ENCODE data around the gene HSPA12B. TPM values are rescaled to one million over a fixed set of nuclear protein-coding genes. Genes with fewer than 3 reads are reported as not detected.
"Not testable (repeated sequence)": the region's sequence is repeated elsewhere in the genome, so short reads cannot be mapped to it uniquely, and the experiment has no call there.

The HSPA12B gene
- total RNA-seq, 1 experiment from 2014 or later: not detected

- Histone ChIP-seq H3K9me2 (replicated peaks; ENCODE audit: insufficient read depth, low read length) (no peaks in the 10 kb centered on the region), H3K4me3 (ENCODE audit: low read length) (peak overlapping the region; percentile 73), H3K4me1 (ENCODE audit: low read length) (peaks cover 23% of the 10 kb centered on the region), H3K27ac (ENCODE audit: low read length) (no peak overlapping the region), H3K4me2 (ENCODE audit: low read depth, low read length, poor library complexity, severe bottlenecking) (peak overlapping the region; percentile 82), H2AFZ (ENCODE audit: low read length) (no peak overlapping the region), H4K20me1 (ENCODE audit: insufficient read depth, low read depth, low read length) (peaks cover 10% of the 10 kb centered on the region; the same call in 1 of the 2 replicates), H3K36me3 (ENCODE audit: insufficient read depth, low read length) (no peaks in the 10 kb centered on the region), H3K9me3 (ENCODE audit: low read length) (no peaks in the 10 kb centered on the region), H3K9ac (ENCODE audit: low read length) (peak overlapping the region; percentile 77), H3K79me2 (ENCODE audit: low read length) (peaks cover 16% of the 10 kb centered on the region), H3K27me3 (ENCODE audit: low read length) (no peaks in the 10 kb centered on the region)
- DNase-seq: no peak
Measured at GRCh38 chr20:3786126-3786484, 53.6 kb downstream of the HSPA12B start.

- Histone ChIP-seq H3K27me3 (ENCODE audit: low read length) (no peaks in the 10 kb centered on the region), H3K9ac (ENCODE audit: low read length) (peak within 1 kb of the TSS; percentile 77), H3K4me1 (ENCODE audit: low read length) (peaks cover 22% of the 10 kb centered on the region), H3K79me2 (ENCODE audit: low read length) (peaks cover 16% of the 10 kb centered on the region), H4K20me1 (ENCODE audit: insufficient read depth, low read depth, low read length) (peaks cover 10% of the 10 kb centered on the region; the same call in 1 of the 2 replicates), H3K27ac (ENCODE audit: low read length) (no peak within 1 kb of the TSS), H3K4me3 (ENCODE audit: low read length) (peak within 1 kb of the TSS; percentile 73), H3K36me3 (ENCODE audit: insufficient read depth, low read length) (no peaks in the 10 kb centered on the region), H3K9me2 (replicated peaks; ENCODE audit: insufficient read depth, low read length) (no peaks in the 10 kb centered on the region), H3K4me2 (ENCODE audit: low read depth, low read length, poor library complexity, severe bottlenecking) (peak within 1 kb of the TSS; percentile 89), H2AFZ (ENCODE audit: low read length) (peak within 1 kb of the TSS; percentile 69; the same call in 1 of the 2 replicates), H3K9me3 (ENCODE audit: low read length) (no peaks in the 10 kb centered on the region)
- DNase-seq: peak; percentile 95
Measured at GRCh38 chr20:3786665-3787323, 54.3 kb downstream of the HSPA12B start, which contains the start of gene CENPB. Gene CENPB, minus strand, starts transcription at chr20:3786740. Its CDS starts 257 bp downstream, at chr20:3786483.

- H3K9me3 ChIP-seq (ENCODE audit: low read length): no peaks in the 10 kb centered on the region
- peaks cover 22% of the 10 kb centered on the region for H3K4me1 ChIP-seq (ENCODE audit: low read length)
- peak overlapping the region; percentile 69; the same call in 1 of the 2 replicates for H2AFZ ChIP-seq (ENCODE audit: low read length)
- peak overlapping the region; percentile 89 for H3K4me2 ChIP-seq (ENCODE audit: low read depth, low read length, poor library complexity, severe bottlenecking)
- H3K27me3 ChIP-seq (ENCODE audit: low read length): no peaks in the 10 kb centered on the region
- H3K9me2 ChIP-seq (replicated peaks; ENCODE audit: insufficient read depth, low read length): no peaks in the 10 kb centered on the region
- H3K36me3 ChIP-seq (ENCODE audit: insufficient read depth, low read length): no peaks in the 10 kb centered on the region
- H3K9ac ChIP-seq (ENCODE audit: low read length): peak overlapping the region; percentile 66
- no peak for DNase-seq
- no peak overlapping the region for H3K27ac ChIP-seq (ENCODE audit: low read length)
- H3K79me2 ChIP-seq (ENCODE audit: low read length): peaks cover 16% of the 10 kb centered on the region
- peaks cover 10% of the 10 kb centered on the region; the same call in 1 of the 2 replicates for H4K20me1 ChIP-seq (ENCODE audit: insufficient read depth, low read depth, low read length)
- peak overlapping the region; percentile 65 for H3K4me3 ChIP-seq (ENCODE audit: low read length)
Measured at GRCh38 chr20:3787324-3788014, 55.0 kb downstream of the HSPA12B start.

- DNase-seq: peak; percentile 70
Measured at GRCh38 chr20:3788685-3789155, 56.2 kb downstream of the HSPA12B start.

GRCh38 chr20:3789201-3789600 is 56.7 kb downstream of the HSPA12B start:
- not testable (repeated sequence) for H3K9me3 ChIP-seq (ENCODE audit: low read length); H2AFZ ChIP-seq (ENCODE audit: low read length); H3K4me2 ChIP-seq (ENCODE audit: low read depth, low read length, poor library complexity, severe bottlenecking); H3K9me2 ChIP-seq (replicated peaks; ENCODE audit: insufficient read depth, low read length); H3K36me3 ChIP-seq (ENCODE audit: insufficient read depth, low read length); H3K27ac ChIP-seq (ENCODE audit: low read length); H3K27me3 ChIP-seq (ENCODE audit: low read length); H3K4me3 ChIP-seq (ENCODE audit: low read length); H3K9ac ChIP-seq (ENCODE audit: low read length); DNase-seq
- H3K79me2 ChIP-seq (ENCODE audit: low read length): peaks cover 16% of the 10 kb centered on the region
- H4K20me1 ChIP-seq (ENCODE audit: insufficient read depth, low read depth, low read length): peaks cover 10% of the 10 kb centered on the region; the same call in 1 of the 2 replicates
- H3K4me1 ChIP-seq (ENCODE audit: low read length): peaks cover 22% of the 10 kb centered on the region

More at GRCh38 chr20:3788685-3789155, 56.2 kb downstream of the HSPA12B start:
- Histone ChIP-seq H3K27ac (ENCODE audit: low read length) (no peak overlapping the region), H3K27me3 (ENCODE audit: low read length) (no peaks in the 10 kb centered on the region), H3K9me3 (ENCODE audit: low read length) (no peaks in the 10 kb centered on the region), H3K79me2 (ENCODE audit: low read length) (peaks cover 16% of the 10 kb centered on the region), H3K4me3 (ENCODE audit: low read length) (no peak overlapping the region), H4K20me1 (ENCODE audit: insufficient read depth, low read depth, low read length) (peaks cover 10% of the 10 kb centered on the region; the same call in 1 of the 2 replicates), H3K4me2 (ENCODE audit: low read depth, low read length, poor library complexity, severe bottlenecking) (no peak overlapping the region), H3K9me2 (replicated peaks; ENCODE audit: insufficient read depth, low read length) (no peaks in the 10 kb centered on the region), H2AFZ (ENCODE audit: low read length) (no peak overlapping the region), H3K4me1 (ENCODE audit: low read length) (peaks cover 22% of the 10 kb centered on the region), H3K9ac (ENCODE audit: low read length) (no peak overlapping the region), H3K36me3 (ENCODE audit: insufficient read depth, low read length) (no peaks in the 10 kb centered on the region)

GRCh38 chr20:3794168-3794567 is 61.7 kb downstream of the HSPA12B start:
- H3K79me2 ChIP-seq (ENCODE audit: low read length): peaks cover 13% of the 10 kb centered on the region
- H3K36me3 ChIP-seq (ENCODE audit: insufficient read depth, low read length); H3K27ac ChIP-seq (ENCODE audit: low read length); H3K9ac ChIP-seq (ENCODE audit: low read length); H4K20me1 ChIP-seq (ENCODE audit: insufficient read depth, low read depth, low read length); H3K27me3 ChIP-seq (ENCODE audit: low read length); H3K4me2 ChIP-seq (ENCODE audit: low read depth, low read length, poor library complexity, severe bottlenecking); DNase-seq; H3K4me3 ChIP-seq (ENCODE audit: low read length); H2AFZ ChIP-seq (ENCODE audit: low read length); H3K9me3 ChIP-seq (ENCODE audit: low read length); H3K9me2 ChIP-seq (replicated peaks; ENCODE audit: insufficient read depth, low read length): not testable (repeated sequence)
- peaks cover 31% of the 10 kb centered on the region for H3K4me1 ChIP-seq (ENCODE audit: low read length)

- H4K20me1 ChIP-seq (ENCODE audit: insufficient read depth, low read depth, low read length): no peaks in the 10 kb centered on the region
- H3K36me3 ChIP-seq (ENCODE audit: insufficient read depth, low read length): no peaks in the 10 kb centered on the region
- H3K79me2 ChIP-seq (ENCODE audit: low read length): peaks cover 13% of the 10 kb centered on the region
- H3K4me2 ChIP-seq (ENCODE audit: low read depth, low read length, poor library complexity, severe bottlenecking): peak overlapping the region; percentile 86
- H3K4me3 ChIP-seq (ENCODE audit: low read length): peak overlapping the region; percentile 78
- peak overlapping the region; percentile 81 for H3K9ac ChIP-seq (ENCODE audit: low read length)
- H3K9me3 ChIP-seq (ENCODE audit: low read length): no peaks in the 10 kb centered on the region
- H2AFZ ChIP-seq (ENCODE audit: low read length): peak overlapping the region; percentile 99
- H3K9me2 ChIP-seq (replicated peaks; ENCODE audit: insufficient read depth, low read length): no peaks in the 10 kb centered on the region
- no peaks in the 10 kb centered on the region for H3K27me3 ChIP-seq (ENCODE audit: low read length)
- DNase-seq: no peak
- no peak overlapping the region for H3K27ac ChIP-seq (ENCODE audit: low read length)
- H3K4me1 ChIP-seq (ENCODE audit: low read length): peaks cover 38% of the 10 kb centered on the region
Measured at GRCh38 chr20:3794701-3795420, 62.4 kb downstream of the HSPA12B start.
